ENCODE results near the gene HS6ST1. TPM values are rescaled to one million over a fixed set of nuclear protein-coding genes. Genes with fewer than 3 reads are reported as not detected.

HS6ST1 gene
- total RNA-seq, 1 donor from 2014 or later, result 68.5 TPM

DNA sequence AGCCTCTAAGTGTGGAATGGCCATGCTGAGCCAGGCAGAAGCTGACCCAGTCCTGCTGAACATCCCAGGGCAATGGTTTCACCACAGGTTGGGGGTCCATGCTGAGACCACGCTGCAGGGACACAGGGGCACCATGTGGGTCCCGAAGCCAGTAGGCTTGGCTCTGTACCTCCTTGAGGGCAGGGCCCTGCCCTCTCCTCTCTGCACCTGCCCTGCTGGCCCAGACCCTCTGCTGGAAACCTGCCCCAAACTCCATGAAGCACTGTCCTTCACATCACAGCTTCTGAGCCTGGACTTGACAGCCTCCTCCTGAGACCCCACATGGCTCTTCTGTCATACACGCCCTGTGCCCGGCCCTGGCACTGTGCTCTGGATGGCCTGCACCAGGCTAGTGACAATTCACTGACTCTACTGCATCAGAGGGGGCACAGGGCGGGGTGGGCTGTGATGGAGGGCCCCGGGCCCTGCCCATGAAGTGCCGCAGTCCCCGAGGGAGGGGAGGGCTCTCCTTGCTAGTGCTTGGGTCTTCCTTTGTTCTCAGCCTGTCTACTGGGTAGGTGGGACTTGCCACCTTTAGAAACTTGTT lies 24.7 kb downstream of the HS6ST1 start:
- TF ChIP-seq, protein P1, sequence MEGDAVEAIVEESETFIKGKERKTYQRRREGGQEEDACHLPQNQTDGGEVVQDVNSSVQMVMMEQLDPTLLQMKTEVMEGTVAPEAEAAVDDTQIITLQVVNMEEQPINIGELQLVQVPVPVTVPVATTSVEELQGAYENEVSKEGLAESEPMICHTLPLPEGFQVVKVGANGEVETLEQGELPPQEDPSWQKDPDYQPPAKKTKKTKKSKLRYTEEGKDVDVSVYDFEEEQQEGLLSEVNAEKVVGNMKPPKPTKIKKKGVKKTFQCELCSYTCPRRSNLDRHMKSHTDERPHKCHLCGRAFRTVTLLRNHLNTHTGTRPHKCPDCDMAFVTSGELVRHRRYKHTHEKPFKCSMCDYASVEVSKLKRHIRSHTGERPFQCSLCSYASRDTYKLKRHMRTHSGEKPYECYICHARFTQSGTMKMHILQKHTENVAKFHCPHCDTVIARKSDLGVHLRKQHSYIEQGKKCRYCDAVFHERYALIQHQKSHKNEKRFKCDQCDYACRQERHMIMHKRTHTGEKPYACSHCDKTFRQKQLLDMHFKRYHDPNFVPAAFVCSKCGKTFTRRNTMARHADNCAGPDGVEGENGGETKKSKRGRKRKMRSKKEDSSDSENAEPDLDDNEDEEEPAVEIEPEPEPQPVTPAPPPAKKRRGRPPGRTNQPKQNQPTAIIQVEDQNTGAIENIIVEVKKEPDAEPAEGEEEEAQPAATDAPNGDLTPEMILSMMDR (IDR thresholded peaks at IDR 0.05), result no peak
- TF ChIP-seq POLR2AphosphoS5 (IDR thresholded peaks at IDR 0.05; ENCODE audit: insufficient read depth in 1 of 2, low read depth in 1 of 2) (no peak), POLR2A (IDR thresholded peaks at IDR 0.05) (no peak)
- no peak for DNase-seq (ENCODE audit: extremely low spot score in 2 of 2)
- Histone ChIP-seq H3K4me1 (peaks cover 40% of the 10 kb centered on the region), H3K36me3 (no peaks in the 10 kb centered on the region), H3K27me3 (no peaks in the 10 kb centered on the region), H3K27ac (no peak overlapping the region), H3K4me3 (no peak overlapping the region), H3K9me3 (no peaks in the 10 kb centered on the region)
- intact Hi-C loops (cut with DNase I), result no loop called here

DNA sequence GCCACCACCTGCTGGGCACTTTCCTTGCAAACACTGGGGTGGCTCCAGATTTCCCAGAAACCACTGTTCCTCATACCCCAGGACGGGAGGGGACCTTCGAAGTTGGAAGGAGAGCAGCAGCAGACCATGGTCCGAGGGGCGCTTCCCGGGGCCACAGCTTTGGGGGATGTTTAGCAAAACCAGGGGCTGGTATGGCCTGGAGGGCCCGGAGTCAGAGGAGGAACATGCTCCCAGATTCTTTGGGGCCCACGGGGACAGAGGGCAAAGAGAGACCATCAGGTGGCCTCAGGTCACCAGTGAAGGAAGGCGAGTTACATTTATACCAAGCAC lies 25.3 kb downstream of the HS6ST1 start:
- H3K4me1 ChIP-seq, result peaks cover 40% of the 10 kb centered on the region
- no peaks in the 10 kb centered on the region for H3K9me3 ChIP-seq
- no peaks in the 10 kb centered on the region for H3K36me3 ChIP-seq
- no peaks in the 10 kb centered on the region for H3K27me3 ChIP-seq
- no peak overlapping the region for H3K4me3 ChIP-seq
- DNase-seq (ENCODE audit: extremely low spot score in 2 of 2), result no peak
- no peak for TF ChIP-seq POLR2AphosphoS5 (IDR thresholded peaks at IDR 0.05; ENCODE audit: insufficient read depth in 1 of 2, low read depth in 1 of 2)
- intact Hi-C loops (cut with DNase I), result no loop called here
- no peak overlapping the region for H3K27ac ChIP-seq

DNA sequence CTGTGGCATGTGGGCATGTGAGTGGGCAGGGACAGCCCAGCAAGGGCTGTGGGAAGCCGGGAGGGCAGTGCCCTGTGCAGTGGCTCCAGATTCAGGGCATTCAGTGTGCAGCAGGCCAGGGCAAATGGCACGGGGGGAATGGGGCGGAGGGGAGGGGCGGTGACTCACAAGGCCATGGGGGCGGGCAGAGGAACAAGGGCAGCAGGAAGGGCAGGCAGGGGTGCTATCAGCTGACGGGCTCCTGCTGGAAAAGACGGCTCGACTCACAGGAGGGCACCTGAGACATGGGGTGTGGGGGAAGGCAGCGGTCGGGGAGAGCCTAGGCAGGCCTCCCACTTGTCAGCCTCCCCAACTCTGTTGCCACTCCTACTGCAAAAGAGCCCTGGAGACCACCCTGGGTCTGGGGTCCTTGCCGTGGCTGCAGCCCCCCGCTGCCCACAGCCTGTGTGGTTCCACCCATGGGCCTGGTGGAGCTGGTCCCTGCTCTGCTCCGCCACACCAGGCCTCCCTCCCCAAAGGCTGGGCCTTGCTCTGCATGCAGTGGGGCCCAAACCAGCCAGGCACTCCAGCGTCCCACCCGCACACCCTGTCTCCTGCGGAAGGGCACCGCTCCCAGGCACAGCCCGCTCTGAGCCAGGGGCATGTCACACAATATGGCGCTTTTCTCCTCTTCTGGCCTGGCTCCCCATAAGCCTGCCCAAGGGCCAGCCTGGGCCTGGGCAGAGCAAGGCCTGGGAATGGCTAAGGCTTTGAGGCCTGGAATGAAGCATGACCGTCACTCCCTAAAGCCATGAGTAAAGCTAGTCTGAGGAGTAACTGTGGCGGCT lies 25.9 kb downstream of the HS6ST1 start:
- H3K27ac ChIP-seq, result no peak overlapping the region

DNA sequence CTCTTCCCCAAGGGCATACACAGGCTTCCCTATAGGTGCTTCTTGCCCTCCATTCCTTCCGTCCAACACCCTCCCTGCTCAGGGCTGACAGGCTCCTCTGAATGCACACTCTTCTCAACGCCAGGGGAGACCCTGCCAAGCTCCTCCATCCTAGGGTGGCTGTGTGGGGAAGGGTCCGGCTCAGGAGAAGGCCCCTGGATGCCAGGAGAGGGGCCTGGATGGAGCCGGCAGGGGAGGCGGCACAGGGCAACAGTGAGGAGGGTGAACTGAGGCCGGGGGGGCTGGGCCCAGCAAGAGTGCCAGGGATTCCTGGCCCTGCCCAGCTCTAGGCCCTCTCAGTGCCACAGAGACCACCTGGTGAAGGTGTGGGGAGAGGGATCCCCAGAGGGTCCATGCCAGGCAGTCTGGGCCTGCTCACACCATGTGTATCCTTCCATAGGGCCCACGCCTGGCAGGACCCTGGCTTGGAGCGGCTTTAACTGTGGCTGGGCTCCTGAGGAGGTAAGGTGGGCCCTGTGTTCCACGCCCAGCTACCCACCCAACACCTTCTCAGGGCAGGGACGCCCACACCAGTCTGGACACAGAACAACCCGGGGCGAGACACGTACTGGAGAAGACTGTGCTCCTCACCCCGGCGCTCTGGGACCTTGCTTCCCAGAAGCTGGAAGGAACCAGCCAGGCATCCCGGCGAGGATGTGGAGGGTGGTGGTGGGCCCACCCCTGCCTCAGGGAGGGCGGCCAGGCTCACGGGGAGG lies 26.6 kb downstream of the HS6ST1 start:
- Histone ChIP-seq H3K36me3 (no peaks in the 10 kb centered on the region), H3K27me3 (no peaks in the 10 kb centered on the region), H3K27ac (no peak overlapping the region), H3K4me1 (peaks cover 49% of the 10 kb centered on the region), H3K9me3 (no peaks in the 10 kb centered on the region), H3K4me3 (no peak overlapping the region)
- DNase-seq (ENCODE audit: extremely low spot score in 2 of 2), result no peak
- intact Hi-C loops (cut with DNase I), result no loop called here
- TF ChIP-seq POLR2A (IDR thresholded peaks at IDR 0.05), result no peak
- no peak for TF ChIP-seq POLR2AphosphoS5 (IDR thresholded peaks at IDR 0.05; ENCODE audit: insufficient read depth in 1 of 2, low read depth in 1 of 2)
- TF ChIP-seq, protein P1 (IDR thresholded peaks at IDR 0.05), result no peak

More for the DNA sequence above, 25.9 kb downstream of the HS6ST1 start:
- H3K4me1 ChIP-seq, result peaks cover 41% of the 10 kb centered on the region
- H3K36me3 ChIP-seq, result no peaks in the 10 kb centered on the region
- no peak overlapping the region for H3K4me3 ChIP-seq
- no peaks in the 10 kb centered on the region for H3K27me3 ChIP-seq
- no peaks in the 10 kb centered on the region for H3K9me3 ChIP-seq
- intact Hi-C loops (cut with DNase I), result no loop called here
- DNase-seq (ENCODE audit: extremely low spot score in 2 of 2), result no peak
- TF ChIP-seq, protein P1 (IDR thresholded peaks at IDR 0.05), result no peak

DNA sequence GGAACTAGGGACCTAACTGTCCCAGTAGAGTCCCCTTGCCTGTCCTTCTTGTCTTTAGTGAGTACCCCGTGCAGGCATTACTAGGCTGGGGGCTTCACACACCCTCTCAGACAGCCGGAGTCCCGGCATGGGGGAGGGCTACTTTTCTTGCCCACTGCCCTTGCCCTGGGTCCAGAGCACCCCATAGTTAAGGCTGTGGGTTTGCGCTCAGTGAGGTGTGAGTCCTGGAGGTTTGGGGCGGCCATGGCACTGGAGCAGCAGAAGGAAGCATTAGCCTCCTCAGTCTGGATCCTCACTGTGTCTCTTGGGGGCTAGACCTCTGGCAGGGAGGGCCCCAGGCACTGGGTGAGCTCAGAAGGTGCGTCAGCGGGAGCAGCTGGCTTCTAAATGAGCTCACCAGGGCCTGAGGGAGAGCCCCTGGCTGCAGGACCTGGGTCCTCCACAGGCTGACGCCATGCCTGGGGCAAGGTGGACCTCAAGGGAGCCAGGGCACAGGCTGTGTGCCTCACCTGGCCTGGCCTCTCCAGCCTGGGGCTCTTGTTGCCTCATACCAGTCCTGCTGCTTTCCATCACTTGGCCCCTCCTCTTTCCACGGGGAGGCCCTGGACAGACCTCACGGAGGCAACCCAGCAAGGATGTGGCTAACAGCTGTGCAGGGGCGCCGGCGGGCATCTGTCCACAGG lies 27.4 kb downstream of the HS6ST1 start:
- Histone ChIP-seq H3K9me3 (no peaks in the 10 kb centered on the region), H3K4me1 (peaks cover 56% of the 10 kb centered on the region), H3K27ac (no peak overlapping the region), H3K4me3 (no peak overlapping the region), H3K27me3 (no peaks in the 10 kb centered on the region), H3K36me3 (no peaks in the 10 kb centered on the region)
- intact Hi-C loops (cut with DNase I), result no loop called here
- TF ChIP-seq POLR2AphosphoS5 (IDR thresholded peaks at IDR 0.05; ENCODE audit: insufficient read depth in 1 of 2, low read depth in 1 of 2), result no peak
- TF ChIP-seq, protein P1 (IDR thresholded peaks at IDR 0.05), result no peak
- TF ChIP-seq POLR2A (IDR thresholded peaks at IDR 0.05), result no peak
- DNase-seq (ENCODE audit: extremely low spot score in 2 of 2), result no peak
